GM12865 (cell line): ENCODE data around the gene UNKL.

ENCODE experiments used
- DNase-seq: peaks from one replicate; pipeline ENCODE4 v3.0.0; 2010; ENCODE audit warnings: low read depth
- H3K4me3 ChIP-seq: 2 replicates; pipeline ENCODE4 v1.5.1; 2011; ENCODE audit warnings: mild to moderate bottlenecking, low read depth, low read length, control low read depth
- TF ChIP-seq, protein P1 (sequence below): IDR thresholded peaks from 2 replicates; pipeline ENCODE4 v1.5.1; 2011; ENCODE audit warnings: low read length, control low read depth, low read depth, inconsistent platforms; ENCODE audit not compliant: insufficient read depth; ENCODE audit errors: missing control alignments

The UNKL gene

DNA sequence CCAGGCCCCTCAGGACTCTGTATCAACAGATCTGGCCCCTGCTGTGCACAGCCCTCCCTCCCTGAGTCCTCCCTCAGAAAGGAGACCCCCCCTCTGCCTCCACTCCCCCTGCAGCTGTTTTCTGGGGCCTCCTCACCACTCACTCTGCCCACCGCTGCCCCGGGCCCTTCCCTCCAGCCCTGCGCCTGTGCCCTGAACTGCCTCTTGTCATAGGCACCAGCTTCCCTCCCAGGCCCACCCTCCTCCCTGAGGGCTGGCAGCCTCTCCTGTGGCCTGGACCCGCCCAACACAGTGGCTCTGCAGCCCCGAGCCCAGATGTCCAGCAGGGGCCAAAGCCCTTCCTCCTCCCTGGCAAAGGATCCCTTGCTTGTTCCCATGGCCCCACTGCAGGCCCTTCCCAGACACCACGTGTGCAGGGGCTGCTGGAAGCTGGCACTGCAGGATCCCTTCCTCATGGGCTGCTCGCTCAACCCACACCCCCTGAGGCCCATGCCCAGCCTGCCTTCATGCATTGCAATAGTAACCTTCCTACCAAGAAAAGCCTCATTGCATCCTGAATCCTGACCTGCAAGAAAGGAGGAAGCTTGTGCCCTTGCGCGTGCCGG lies 37.0 kb downstream of the UNKL start:
- TF ChIP-seq, protein P1, sequence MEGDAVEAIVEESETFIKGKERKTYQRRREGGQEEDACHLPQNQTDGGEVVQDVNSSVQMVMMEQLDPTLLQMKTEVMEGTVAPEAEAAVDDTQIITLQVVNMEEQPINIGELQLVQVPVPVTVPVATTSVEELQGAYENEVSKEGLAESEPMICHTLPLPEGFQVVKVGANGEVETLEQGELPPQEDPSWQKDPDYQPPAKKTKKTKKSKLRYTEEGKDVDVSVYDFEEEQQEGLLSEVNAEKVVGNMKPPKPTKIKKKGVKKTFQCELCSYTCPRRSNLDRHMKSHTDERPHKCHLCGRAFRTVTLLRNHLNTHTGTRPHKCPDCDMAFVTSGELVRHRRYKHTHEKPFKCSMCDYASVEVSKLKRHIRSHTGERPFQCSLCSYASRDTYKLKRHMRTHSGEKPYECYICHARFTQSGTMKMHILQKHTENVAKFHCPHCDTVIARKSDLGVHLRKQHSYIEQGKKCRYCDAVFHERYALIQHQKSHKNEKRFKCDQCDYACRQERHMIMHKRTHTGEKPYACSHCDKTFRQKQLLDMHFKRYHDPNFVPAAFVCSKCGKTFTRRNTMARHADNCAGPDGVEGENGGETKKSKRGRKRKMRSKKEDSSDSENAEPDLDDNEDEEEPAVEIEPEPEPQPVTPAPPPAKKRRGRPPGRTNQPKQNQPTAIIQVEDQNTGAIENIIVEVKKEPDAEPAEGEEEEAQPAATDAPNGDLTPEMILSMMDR = no peak
- no peak overlapping the region for H3K4me3 ChIP-seq

DNA sequence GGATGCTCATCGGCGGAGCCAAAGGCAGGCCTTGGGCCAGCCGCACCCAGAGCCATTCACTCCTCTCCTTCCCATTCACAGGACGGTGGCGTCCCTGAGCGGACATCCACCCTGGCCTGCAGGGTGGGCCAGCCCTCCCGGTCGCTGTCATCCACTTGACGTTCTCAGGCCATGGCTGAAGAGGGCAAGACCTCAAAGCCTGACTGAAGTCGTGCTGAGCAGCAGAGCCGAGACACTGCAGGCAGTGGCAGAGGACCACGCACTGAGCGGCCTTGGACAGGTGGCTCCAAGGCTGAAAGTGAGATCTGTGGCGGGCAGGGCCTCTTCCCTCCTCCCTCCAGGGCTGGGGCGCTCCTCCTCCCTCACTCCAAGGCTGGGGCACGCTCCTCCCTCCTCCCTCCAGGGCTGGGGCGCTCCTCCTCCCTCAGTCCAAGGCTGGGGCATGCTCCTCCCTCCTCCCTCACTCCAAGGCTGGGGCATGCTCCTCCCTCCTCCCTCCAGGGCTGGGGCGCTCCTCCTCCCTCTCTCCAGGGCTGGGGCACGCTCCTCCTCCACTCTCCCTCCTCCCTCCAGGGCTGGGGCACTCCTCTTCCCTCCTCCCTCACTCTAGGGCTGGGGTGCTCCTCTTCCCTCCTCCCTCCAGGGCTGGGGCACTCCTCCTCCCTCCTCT lies 38.6 kb downstream of the UNKL start:
- TF ChIP-seq, protein P1 = no peak
- no peak for DNase-seq
- H3K4me3 ChIP-seq = no peak overlapping the region

More for the DNA sequence above, 37.0 kb downstream of the UNKL start:
- no peak for DNase-seq

DNA sequence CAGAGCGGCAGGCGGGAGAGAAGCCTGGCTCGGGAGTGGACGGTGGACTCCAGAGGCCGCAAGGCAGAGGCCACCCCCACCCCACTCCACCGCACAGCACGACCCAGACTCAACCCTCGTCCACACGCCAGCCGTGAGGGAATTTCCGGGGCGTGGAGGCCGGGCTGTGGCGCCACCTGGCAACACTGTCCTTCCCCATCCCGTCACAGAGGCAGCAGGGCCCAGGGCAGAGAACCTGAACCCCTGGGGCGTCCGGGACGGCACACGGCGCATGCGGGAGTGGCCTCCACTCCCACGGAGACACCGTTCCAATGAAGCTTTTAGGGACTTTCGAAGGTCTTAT lies 39.2 kb downstream of the UNKL start:
- no peak overlapping the region for H3K4me3 ChIP-seq
- TF ChIP-seq, protein P1 = no peak
- DNase-seq = no peak

DNA sequence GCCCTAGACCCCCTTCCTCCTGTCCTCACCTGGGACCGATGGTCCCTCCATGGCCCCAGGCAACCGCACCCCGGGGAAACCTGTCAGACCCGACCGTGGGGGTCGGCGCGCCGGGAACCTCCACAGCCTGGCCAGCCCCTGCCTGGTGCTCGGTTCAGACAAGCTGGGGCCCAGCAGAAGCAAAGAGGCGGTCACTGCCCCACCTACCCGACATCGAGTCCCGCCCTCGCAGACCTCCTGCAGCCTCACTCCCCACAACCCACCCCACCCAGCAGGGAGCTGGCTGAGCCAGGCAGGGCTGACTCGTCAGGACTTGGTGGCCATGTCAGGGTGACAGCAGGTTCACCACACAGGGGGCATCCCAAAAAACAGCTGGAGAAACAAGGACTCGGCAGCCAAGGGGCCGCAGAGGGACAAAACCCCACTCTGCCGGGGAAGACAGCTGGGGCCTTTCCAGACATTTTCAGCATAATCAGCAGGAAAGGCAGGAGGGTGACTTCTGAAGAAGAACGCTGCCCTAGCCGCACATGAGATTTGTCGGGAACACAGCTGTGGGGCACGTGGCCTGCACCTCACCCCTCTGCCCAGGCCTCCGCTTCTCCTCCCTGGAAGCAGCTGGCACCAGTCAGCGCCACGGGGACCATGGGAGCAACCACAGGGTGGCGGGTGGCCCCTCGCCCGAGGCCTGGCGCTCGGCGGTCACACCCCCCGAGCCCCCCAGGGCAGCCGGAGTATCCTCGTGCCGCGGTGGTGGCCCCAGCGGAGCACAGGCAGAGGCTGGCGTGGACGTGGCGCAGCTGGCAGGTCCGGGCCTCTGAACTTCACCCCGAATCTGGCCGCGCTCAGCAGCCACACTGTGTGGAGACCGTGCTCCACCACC lies 39.8 kb downstream of the UNKL start:
- no peak for DNase-seq
- TF ChIP-seq, protein P1 = no peak
- no peak overlapping the region for H3K4me3 ChIP-seq

DNA sequence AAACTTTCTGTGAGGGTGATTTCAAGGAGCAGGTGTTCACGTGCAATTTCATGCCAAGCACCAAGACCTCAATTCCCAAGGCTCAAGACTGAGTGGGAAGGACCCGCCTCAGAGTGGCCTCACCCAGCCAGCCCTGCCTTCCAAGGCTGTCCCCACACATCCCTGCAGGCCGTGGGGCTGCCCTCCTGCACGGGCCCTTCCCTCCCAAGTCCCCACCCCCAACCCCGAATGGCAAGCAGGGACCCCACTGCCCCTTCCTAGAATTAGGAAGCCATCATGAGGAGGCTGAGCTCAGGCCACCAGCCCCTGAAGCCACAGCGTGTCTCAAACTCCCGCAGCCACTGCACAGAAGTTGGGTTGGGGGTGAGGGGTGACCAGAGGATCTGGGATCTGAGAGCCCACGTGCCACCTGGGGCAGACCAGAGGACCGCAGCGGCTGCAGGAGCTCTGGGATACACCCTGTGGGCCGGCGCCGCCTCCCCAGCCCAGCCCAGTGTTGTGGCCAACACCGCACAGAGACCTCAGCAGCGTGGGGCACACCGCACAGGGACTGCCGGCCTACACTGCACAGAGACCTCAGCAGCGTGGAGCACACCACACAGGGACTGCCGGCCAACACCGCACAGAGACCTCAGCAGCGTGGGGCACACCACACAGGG lies 42.1 kb downstream of the UNKL start:
- H3K4me3 ChIP-seq = no peak overlapping the region
- DNase-seq = no peak
- TF ChIP-seq, protein P1 = no peak

DNA sequence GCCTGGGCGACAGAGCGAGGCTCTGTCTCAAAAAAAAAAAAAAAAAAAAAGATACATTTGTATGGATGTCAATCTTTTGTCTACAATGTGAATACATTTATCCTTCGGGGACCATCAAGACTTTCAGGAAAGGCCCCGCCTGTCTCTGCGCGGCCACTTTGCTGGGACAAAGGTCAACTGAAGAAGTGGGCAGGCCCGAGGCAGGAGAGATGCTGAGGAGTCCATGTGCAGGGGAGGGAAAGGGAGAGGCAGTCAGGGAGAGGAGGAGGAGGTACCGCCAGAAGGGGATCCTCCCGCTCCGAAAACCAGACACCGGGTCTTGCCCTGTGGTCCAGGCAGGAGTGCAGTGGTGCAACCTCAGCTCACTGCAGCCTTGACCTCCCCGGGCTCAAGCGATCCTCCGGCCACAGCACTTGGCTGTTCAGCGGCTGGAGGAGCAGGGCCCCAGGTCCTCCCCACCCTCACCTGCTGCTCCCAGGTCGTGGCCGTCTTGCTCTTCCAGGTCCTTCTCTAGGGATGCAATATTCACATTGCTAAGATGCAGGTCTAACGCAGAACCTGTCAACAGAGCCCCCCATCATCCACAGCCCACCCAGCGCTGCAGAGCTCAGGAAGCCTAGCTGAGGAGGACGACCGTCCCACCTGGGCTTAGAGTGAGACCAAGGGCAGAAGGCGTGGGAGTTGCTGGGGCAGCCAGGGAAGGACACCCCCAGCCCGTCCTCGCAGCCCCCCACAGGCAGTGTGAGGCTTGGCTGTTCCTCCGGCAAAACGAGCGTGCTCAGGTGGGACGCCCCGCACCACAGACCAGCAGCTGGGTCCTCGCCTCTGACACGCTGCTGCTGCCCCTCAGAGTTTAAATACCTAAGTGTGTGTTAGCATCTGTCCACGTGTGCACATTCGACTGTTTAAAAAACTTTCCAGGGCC lies 43.2 kb downstream of the UNKL start:
- no peak overlapping the region for H3K4me3 ChIP-seq
- TF ChIP-seq, protein P1 = no peak
- DNase-seq = no peak
